ENCODE data around the gene GNB3. TPM values are rescaled to one million over a fixed set of nuclear protein-coding genes. Genes with fewer than 3 reads are reported as not detected.

GNB3 gene
- total RNA-seq, 1 experiment from 2014 or later = not detected

GRCh38 chr12:6796576-6796975, 44.1 kb upstream of the GNB3 start:
- intact Hi-C loops (cut with micrococcal nuclease; ENCODE audit: unreplicated experiment) = no loop called here
- DNase-seq = no peak
- CTCF ChIA-PET = interaction anchor here (0.9 kb wide), 1 partner anchor 15 kb away, joined by 3 read pairs; no protein-coding TSS in a partner anchor
- Mint-ChIP-seq H3K4me1 (ENCODE audit: low read depth, unreplicated experiment) (no peaks in the 10 kb centered on the region), H3K27ac (ENCODE audit: unreplicated experiment) (no peak overlapping the region), H3K9me3 (ENCODE audit: low read depth, unreplicated experiment) (no peaks in the 10 kb centered on the region), H3K27me3 (ENCODE audit: unreplicated experiment) (peaks cover 84% of the 10 kb centered on the region), H3K36me3 (ENCODE audit: insufficient read depth, unreplicated experiment) (no peaks in the 10 kb centered on the region), H3K4me3 (ENCODE audit: low read depth, unreplicated experiment) (no peak overlapping the region)
- TF ChIP-seq CTCF (IDR thresholded peaks at IDR 0.05; ENCODE audit: unreplicated experiment) = no peak
- no TSS peak for BruUV-seq (replicated peaks)

DNA sequence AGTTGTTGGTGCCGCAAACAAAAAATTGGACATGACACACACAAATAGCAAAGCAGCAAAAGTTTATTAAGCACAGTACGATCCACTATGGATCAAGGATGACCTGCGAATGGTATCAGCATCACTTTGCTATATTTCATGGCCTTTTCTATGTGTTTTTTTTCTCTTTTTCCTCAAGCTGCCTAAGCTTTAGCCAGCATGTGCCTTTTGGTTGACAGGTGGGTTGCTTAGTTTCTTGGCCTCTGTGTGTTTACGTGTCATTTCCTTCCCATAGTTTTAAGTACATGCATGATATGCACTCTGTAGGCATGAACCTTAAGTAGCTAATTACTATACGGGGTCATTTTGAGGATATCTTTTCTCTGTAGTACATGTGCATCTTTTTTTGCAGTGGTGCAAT, 41.6 kb upstream of the GNB3 start:
- H3K4me3 Mint-ChIP-seq (ENCODE audit: low read depth, unreplicated experiment) = no peak overlapping the region
- intact Hi-C loops (cut with micrococcal nuclease; ENCODE audit: unreplicated experiment) = no loop called here
- TF ChIP-seq CTCF (IDR thresholded peaks at IDR 0.05; ENCODE audit: unreplicated experiment) = no peak
- DNase-seq = no peak
- BruUV-seq (replicated peaks) = no TSS peak
- H3K27ac Mint-ChIP-seq (ENCODE audit: unreplicated experiment) = no peak overlapping the region
- CTCF ChIA-PET = no interaction called here
- peaks cover 58% of the 10 kb centered on the region for H3K27me3 Mint-ChIP-seq (ENCODE audit: unreplicated experiment)
- no peaks in the 10 kb centered on the region for H3K9me3 Mint-ChIP-seq (ENCODE audit: low read depth, unreplicated experiment)
- no peaks in the 10 kb centered on the region for H3K36me3 Mint-ChIP-seq (ENCODE audit: insufficient read depth, unreplicated experiment)
- H3K4me1 Mint-ChIP-seq (ENCODE audit: low read depth, unreplicated experiment) = no peaks in the 10 kb centered on the region

DNA sequence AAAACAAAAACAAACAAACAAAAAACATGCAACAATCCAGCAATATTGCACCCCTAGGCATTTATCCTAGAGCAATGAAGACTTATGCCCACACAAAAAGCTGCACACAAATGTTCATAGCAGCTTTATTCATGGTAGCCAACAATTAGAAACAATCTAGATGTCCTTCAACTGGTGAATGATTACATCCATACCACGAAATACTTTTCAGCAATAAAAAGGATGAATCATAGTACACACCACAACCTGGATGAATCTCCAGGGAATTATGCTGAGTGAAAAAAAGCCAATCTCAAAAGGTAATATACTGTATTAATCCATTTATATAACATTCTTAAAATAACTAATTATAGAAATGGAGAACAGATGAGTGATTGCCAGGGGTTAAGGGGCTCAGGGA, 33.6 kb upstream of the GNB3 start:
- H3K36me3 Mint-ChIP-seq (ENCODE audit: insufficient read depth, unreplicated experiment) = no peaks in the 10 kb centered on the region

GRCh38 chr12:6809056-6809455, 31.7 kb upstream of the GNB3 start:
- no peaks in the 10 kb centered on the region for H3K9me3 Mint-ChIP-seq (ENCODE audit: low read depth, unreplicated experiment)
- intact Hi-C loops (cut with micrococcal nuclease; ENCODE audit: unreplicated experiment) = no loop called here
- CTCF ChIA-PET = interaction anchor here (0.7 kb wide), 1 partner anchor 11 kb away, joined by 4 read pairs; no protein-coding TSS in a partner anchor
- peaks cover 41% of the 10 kb centered on the region for H3K27me3 Mint-ChIP-seq (ENCODE audit: unreplicated experiment)
- H3K4me3 Mint-ChIP-seq (ENCODE audit: low read depth, unreplicated experiment) = no peak overlapping the region
- H3K4me1 Mint-ChIP-seq (ENCODE audit: low read depth, unreplicated experiment) = no peaks in the 10 kb centered on the region
- no TSS peak for BruUV-seq (replicated peaks)
- DNase-seq = no peak
- no peak overlapping the region for H3K27ac Mint-ChIP-seq (ENCODE audit: unreplicated experiment)
- no peaks in the 10 kb centered on the region for H3K36me3 Mint-ChIP-seq (ENCODE audit: insufficient read depth, unreplicated experiment)
- no peak for TF ChIP-seq CTCF (IDR thresholded peaks at IDR 0.05; ENCODE audit: unreplicated experiment)

More for the DNA sequence above, 33.6 kb upstream of the GNB3 start:
- no peak for DNase-seq
- BruUV-seq (replicated peaks) = no TSS peak
- no peak overlapping the region for H3K27ac Mint-ChIP-seq (ENCODE audit: unreplicated experiment)
- H3K4me3 Mint-ChIP-seq (ENCODE audit: low read depth, unreplicated experiment) = no peak overlapping the region
- no peaks in the 10 kb centered on the region for H3K9me3 Mint-ChIP-seq (ENCODE audit: low read depth, unreplicated experiment)
- H3K4me1 Mint-ChIP-seq (ENCODE audit: low read depth, unreplicated experiment) = no peaks in the 10 kb centered on the region
- CTCF ChIA-PET = no interaction called here
- TF ChIP-seq CTCF (IDR thresholded peaks at IDR 0.05; ENCODE audit: unreplicated experiment) = no peak
- H3K27me3 Mint-ChIP-seq (ENCODE audit: unreplicated experiment) = peaks cover 34% of the 10 kb centered on the region
- intact Hi-C loops (cut with micrococcal nuclease; ENCODE audit: unreplicated experiment) = no loop called here

Data from Calu3 (cell line).